Parathyroid adenoma (tissue), 2 donors: ENCODE data around the gene SORCS2.

Experiments
- H2AFZ ChIP-seq: fragments of 300-600 bp; sonication (generic); one replicate; pipeline ENCODE4 v1.7.0; 2017; ENCODE audit warnings: antibody characterized with exemption, mild to moderate bottlenecking
- H3K27ac ChIP-seq: fragments of 300-600 bp; sonication (generic); one replicate; pipeline ENCODE4 v1.7.0; 2017
- H3K27me3 ChIP-seq: fragments of 300-600 bp; sonication (generic); one replicate; pipeline ENCODE4 v1.7.0; 2017; ENCODE audit warnings: low read length; ENCODE audit not compliant: control insufficient read depth, insufficient read depth
- H3K36me3 ChIP-seq: fragments of 300-600 bp; sonication (generic); one replicate; pipeline ENCODE4 v1.7.0; 2017; ENCODE audit warnings: low read length; ENCODE audit not compliant: control insufficient read depth, insufficient read depth
- H3K4me1 ChIP-seq: fragments of 300-600 bp; sonication (generic); one replicate; pipeline ENCODE4 v1.7.0; 2017; ENCODE audit warnings: control low read depth
- H3K4me2 ChIP-seq: fragments of 300-600 bp; sonication (generic); one replicate; pipeline ENCODE4 v1.7.0; 2017; ENCODE audit warnings: low read length
- H3K4me3 ChIP-seq: fragments of 300-600 bp; sonication (generic); one replicate; pipeline ENCODE4 v1.7.0; 2017; ENCODE audit warnings: low read depth, low read length
- H3K79me2 ChIP-seq: fragments of 300-600 bp; sonication (generic); one replicate; pipeline ENCODE4 v1.7.0; 2017; ENCODE audit warnings: control low read depth
- H3K9ac ChIP-seq: fragments of 300-600 bp; sonication (generic); one replicate; pipeline ENCODE4 v1.7.0; 2017; ENCODE audit warnings: mild to moderate bottlenecking
- H3K9me3 ChIP-seq: fragments of 300-600 bp; sonication (generic); one replicate; pipeline ENCODE4 v1.7.0; 2017; ENCODE audit warnings: low read length; ENCODE audit not compliant: control insufficient read depth
- CTCF ChIP-seq: fragments of 300-600 bp; sonication (generic); IDR thresholded peaks from one replicate; pipeline ENCODE4 v1.7.0; 2017; ENCODE audit warnings: antibody characterized with exemption, mild to moderate bottlenecking
- donor health status: primary hyperparathyroidism.

SORCS2 gene

GRCh38 chr4:7381890-7382633 is 189.7 kb downstream of the SORCS2 start:
- Histone ChIP-seq H3K4me1 (no peaks in the 10 kb centered on the region), H3K27ac (no peak overlapping the region), H3K36me3 (no peaks in the 10 kb centered on the region), H3K4me3 (no peak overlapping the region), H3K9me3 (no peaks in the 10 kb centered on the region), H2AFZ (no peak overlapping the region), H3K79me2 (no peaks in the 10 kb centered on the region), H3K27me3 (no peaks in the 10 kb centered on the region), H3K9ac (no peak overlapping the region), H3K4me2 (no peak overlapping the region)
- TF ChIP-seq CTCF, result no peak

GRCh38 chr4:7382634-7383014 is 190.3 kb downstream of the SORCS2 start:
- Histone ChIP-seq H3K9me3 (no peaks in the 10 kb centered on the region), H3K9ac (no peak overlapping the region), H3K4me1 (no peaks in the 10 kb centered on the region), H3K36me3 (no peaks in the 10 kb centered on the region), H3K79me2 (no peaks in the 10 kb centered on the region), H3K4me3 (no peak overlapping the region), H2AFZ (no peak overlapping the region), H3K4me2 (no peak overlapping the region), H3K27me3 (no peaks in the 10 kb centered on the region), H3K27ac (no peak overlapping the region)
- TF ChIP-seq CTCF, result no peak

DNA sequence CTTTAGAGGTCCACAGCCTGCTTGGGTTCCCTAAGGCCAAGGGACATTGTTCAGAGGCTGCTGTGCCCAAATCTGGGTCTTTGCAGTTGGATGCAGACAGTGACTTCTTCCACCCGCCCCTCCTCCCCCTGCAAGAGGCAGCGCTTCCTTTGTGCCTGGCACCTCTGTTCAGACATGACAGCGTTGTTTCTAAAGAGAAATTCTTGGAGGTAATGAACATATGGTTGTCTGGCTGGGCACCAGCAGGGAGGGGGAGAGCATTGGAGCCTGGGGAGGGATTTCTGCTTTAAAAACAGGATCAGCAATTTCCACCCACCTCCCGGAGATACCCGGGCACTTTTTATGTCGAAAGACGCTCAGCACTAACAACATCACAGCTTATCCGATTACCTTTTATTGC is 190.9 kb downstream of the SORCS2 start:
- no peak for TF ChIP-seq CTCF
- Histone ChIP-seq H3K79me2 (no peaks in the 10 kb centered on the region), H3K27me3 (no peaks in the 10 kb centered on the region), H3K9me3 (no peaks in the 10 kb centered on the region), H3K36me3 (no peaks in the 10 kb centered on the region), H3K4me2 (no peak overlapping the region), H3K9ac (no peak overlapping the region), H2AFZ (no peak overlapping the region), H3K27ac (no peak overlapping the region), H3K4me3 (no peak overlapping the region), H3K4me1 (no peaks in the 10 kb centered on the region)

GRCh38 chr4:7384003-7384928 is 191.9 kb downstream of the SORCS2 start:
- H3K4me2 ChIP-seq, result no peak overlapping the region
- no peaks in the 10 kb centered on the region for H3K79me2 ChIP-seq
- H3K9ac ChIP-seq, result no peak overlapping the region
- no peaks in the 10 kb centered on the region for H3K9me3 ChIP-seq
- no peaks in the 10 kb centered on the region for H3K36me3 ChIP-seq
- H3K4me1 ChIP-seq, result no peaks in the 10 kb centered on the region
- H3K27ac ChIP-seq, result no peak overlapping the region
- H3K27me3 ChIP-seq, result no peaks in the 10 kb centered on the region
- no peak for TF ChIP-seq CTCF
- no peak overlapping the region for H3K4me3 ChIP-seq
- H2AFZ ChIP-seq, result no peak overlapping the region
